ENCODE results near the gene TDRD10.

The TDRD10 gene

GRCh38 chr1:154556422-154556821, 54.4 kb downstream of the TDRD10 start:
- no peak for DNase-seq

GRCh38 chr1:154557248-154557938, 55.4 kb downstream of the TDRD10 start:
- no peak for DNase-seq

- no peak for DNase-seq
These were observed 56.1 kb downstream of the TDRD10 start, which contains the start of gene UBE2Q1 for GRCh38 chr1:154557939-154558719. Gene UBE2Q1 (minus strand): TSS chr1:154558662. CDS start chr1:154558553, 109 bp downstream.

- DNase-seq = peak; percentile 99
These were observed 56.9 kb downstream of the TDRD10 start for GRCh38 chr1:154558720-154559465.

- DNase-seq = peak; percentile 88
These were observed 57.5 kb downstream of the TDRD10 start for GRCh38 chr1:154559466-154560044.

DNA sequence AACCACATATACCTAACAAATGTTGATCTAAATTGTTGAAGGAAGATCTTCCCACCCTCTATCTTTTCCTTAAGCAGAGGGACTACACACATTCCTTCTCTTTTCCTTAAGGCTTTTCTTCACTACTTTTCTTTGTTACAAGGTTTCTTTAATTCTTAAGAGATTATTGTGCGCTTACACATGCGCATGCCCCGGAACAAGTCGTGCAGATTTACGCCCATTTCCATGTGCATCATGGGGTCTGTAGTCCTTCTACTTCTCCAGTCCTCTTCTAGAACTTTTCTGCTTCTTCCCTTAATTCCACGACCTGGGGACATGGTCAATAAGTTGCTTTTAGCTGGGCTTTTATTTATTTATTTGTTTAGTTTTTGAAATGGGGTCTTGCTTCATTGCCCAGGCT, 63.9 kb downstream of the TDRD10 start:
- no peak for DNase-seq

DNA sequence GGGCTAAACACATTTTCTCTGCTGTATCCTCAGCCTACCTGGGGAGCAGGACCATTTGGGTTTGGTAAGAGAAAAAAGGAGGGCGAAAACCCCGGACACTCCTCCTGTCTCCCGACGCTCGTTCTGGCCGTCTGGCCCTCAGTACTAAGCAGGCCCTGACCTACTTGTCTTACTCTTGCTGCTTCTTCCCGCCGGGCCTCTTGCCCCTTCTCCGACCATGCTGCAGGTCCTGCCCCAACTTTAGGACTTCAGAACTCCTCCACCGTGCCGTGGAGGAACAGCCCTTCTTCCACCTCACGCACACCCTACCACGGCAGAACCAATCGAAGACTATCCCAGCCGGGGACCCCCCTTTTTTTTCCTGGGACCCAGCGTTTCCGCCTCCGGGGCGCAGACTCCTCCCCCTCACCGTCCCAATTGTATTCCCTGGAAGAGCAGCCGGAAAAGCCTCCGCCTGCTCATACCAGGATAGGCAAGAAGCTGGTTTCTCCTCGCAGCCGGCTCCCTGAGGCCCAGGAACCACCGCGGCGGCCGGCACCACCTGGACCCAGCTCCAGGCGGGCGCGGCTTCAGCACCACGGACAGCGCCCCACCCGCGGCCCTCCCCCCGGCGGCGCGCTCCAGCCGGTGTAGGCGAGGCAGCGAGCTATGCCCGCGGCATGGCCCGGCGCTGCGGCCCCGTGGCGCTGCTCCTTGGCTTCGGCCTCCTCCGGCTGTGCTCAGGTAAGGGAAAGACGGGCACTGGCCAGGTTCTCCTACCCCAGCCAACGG, 65.6 kb downstream of the TDRD10 start, which contains the start of gene CHRNB2:
Gene CHRNB2 (plus strand): TSS at position 393 of the 771 bp plus-strand sequence. CDS start 267 bp downstream, at position 660.
- DNase-seq = peak; percentile 44

GRCh38 chr1:154568157-154568815, 66.3 kb downstream of the TDRD10 start:
- DNase-seq = no peak

DNA sequence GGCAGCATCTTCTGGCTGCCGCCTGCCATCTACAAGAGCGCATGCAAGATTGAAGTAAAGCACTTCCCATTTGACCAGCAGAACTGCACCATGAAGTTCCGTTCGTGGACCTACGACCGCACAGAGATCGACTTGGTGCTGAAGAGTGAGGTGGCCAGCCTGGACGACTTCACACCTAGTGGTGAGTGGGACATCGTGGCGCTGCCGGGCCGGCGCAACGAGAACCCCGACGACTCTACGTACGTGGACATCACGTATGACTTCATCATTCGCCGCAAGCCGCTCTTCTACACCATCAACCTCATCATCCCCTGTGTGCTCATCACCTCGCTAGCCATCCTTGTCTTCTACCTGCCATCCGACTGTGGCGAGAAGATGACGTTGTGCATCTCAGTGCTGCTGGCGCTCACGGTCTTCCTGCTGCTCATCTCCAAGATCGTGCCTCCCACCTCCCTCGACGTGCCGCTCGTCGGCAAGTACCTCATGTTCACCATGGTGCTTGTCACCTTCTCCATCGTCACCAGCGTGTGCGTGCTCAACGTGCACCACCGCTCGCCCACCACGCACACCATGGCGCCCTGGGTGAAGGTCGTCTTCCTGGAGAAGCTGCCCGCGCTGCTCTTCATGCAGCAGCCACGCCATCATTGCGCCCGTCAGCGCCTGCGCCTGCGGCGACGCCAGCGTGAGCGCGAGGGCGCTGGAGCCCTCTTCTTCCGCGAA, 69.4 kb downstream of the TDRD10 start:
- no peak for DNase-seq

DNA sequence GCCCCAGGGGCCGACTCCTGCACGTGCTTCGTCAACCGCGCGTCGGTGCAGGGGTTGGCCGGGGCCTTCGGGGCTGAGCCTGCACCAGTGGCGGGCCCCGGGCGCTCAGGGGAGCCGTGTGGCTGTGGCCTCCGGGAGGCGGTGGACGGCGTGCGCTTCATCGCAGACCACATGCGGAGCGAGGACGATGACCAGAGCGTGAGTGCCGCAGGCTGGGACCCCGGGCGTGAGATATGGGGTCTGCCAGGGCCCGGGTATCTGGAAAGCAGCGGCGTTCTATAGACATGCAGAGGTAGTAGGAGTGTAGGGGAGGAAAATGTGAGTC, 69.9 kb downstream of the TDRD10 start:
- DNase-seq = no peak

- DNase-seq = no peak
These were observed 70.6 kb downstream of the TDRD10 start for GRCh38 chr1:154572468-154573167.

DNA sequence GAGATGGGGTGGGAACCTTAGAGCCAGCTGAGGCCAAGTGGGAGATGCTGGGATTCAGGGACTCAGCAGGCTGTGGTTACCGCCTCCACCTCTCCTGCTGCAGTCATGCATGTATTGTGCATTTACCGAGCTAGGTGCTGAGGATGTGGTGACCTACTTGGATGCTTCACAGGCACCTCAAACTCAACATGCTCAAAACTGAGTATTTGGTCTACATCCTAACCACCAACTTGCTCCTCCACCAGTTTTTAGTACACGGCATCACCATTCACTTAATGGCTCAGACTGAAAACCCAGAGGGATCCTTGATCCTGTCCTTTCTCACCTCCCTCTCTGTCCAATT, 71.1 kb downstream of the TDRD10 start:
- no peak for DNase-seq

- peak; percentile 33 for DNase-seq
These were observed 72.7 kb downstream of the TDRD10 start for GRCh38 chr1:154574716-154575115.

GRCh38 chr1:154575147-154575927, 73.3 kb downstream of the TDRD10 start:
- no peak for DNase-seq

GRCh38 chr1:154575951-154576566, 74.0 kb downstream of the TDRD10 start:
- DNase-seq = no peak

DNA sequence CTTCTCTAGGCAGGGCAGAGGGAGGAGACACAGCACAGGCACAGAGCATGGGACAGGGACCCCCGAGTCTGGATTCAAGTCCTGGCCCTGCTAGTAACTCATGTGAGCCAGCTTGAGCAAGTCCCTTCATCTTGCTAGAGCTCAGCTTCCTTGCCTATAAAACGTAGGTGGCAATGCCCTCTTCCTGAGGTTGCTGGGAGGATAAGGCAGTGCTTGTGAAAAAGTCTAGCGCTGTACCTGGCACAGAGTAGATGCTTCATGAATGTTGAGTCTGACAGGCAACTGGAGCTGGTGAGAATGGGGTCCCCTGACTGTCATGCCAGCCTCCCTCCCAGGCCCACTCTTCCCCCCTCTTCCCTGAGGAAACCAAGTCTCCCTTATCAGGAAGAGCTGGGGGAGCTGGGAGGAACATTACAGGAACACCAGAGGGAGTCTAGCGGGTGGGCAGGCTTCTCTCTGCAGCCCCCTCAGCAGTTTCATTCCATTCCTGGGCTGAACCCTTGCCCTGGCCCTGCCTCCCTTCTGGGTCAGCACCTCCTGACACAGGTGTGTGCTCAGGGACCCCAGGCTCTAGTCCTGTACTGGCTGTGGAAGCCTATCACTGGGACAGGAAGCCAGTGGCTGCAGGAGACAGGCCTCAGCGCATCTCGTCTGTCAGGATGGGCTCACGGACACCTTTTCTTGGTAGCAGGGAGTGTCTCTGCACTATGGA, 75.5 kb downstream of the TDRD10 start:
- no peak for DNase-seq

GRCh38 chr1:154578058-154578418, 76.0 kb downstream of the TDRD10 start:
- no peak for DNase-seq

GRCh38 chr1:154579374-154579773, 77.4 kb downstream of the TDRD10 start:
- no peak for DNase-seq
